HG03060 (cell line): ENCODE results near the gene MRPL48.
"Not testable (repeated sequence)": the region's sequence is repeated elsewhere in the genome, so short reads cannot be mapped to it uniquely, and the experiment has no call there.

Experiments used
- ATAC-seq: cut with Tn5 transposase; IDR thresholded peaks from one replicate; pipeline ENCODE4 v1.9.1; 2021; ENCODE audit warnings: low read depth, moderate number of reproducible peaks; ENCODE audit not compliant: unreplicated experiment

The MRPL48 gene

DNA sequence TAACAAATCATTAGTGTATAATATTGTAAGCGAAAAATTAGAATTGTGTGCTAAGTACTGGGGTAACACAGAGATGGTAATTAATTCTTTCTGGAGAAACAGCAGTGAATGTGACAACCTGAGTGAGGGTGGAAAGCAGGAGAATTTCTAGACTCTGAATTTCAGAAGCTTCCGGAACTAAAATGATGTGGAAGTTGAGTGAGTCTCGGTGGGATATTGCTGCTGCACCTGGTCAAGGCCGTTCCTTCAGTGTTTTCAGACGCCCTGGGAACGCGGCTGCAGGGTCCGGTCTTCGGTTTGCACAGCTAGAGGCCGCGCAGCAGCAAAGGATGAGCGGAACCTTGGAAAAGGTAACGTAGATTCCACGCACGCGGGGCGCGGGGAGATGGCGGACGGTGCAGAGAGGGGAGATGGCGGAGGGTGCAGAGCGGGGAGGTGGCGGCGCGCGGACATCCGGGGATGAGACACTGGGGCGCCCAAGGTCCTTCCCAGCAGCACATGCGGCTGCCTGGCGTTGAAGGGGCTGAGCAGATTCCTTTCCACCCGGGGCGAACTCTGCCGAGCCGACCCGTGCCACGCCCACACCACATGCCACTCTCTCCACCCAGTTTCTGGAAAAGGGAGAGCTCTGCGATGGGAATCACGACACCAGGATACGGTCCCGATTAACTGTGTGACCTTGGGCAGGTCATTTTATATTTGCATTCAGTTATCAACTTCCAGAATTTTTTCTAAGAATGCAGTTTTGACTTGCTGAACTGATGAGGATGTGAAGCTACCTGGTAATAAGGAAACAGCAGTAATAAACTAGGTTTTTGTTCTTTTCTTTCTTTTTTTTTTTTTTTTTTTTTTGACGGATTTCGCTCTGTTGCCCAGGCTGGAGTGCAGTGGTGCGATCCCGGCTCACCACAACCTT lies at the start of gene MRPL48:
TSS of gene MRPL48 (plus strand) at position 232 of the 916 bp plus-strand sequence. CDS start at position 330, 98 bp downstream.
- ATAC-seq = peak; percentile 57

DNA sequence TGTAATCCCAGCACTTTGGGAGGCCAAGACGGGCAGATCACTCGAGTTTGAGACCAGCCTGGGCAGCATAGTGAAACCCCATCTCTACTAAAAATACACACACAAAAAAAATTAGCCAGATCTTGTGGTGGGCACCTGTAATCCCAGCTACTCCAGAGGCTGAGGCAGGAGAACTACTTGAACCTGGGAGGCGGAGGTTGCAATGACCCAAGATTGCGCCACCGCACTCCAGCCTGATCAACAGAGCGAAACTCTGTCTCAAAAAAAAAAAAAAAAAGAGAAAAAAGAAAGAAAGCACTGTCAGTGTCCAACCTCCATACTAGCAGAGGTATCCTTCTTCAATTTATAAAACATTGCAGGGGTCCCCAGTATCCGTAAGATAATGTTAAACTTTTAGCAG lies 44.6 kb upstream of the MRPL48 start:
- no peak for ATAC-seq

DNA sequence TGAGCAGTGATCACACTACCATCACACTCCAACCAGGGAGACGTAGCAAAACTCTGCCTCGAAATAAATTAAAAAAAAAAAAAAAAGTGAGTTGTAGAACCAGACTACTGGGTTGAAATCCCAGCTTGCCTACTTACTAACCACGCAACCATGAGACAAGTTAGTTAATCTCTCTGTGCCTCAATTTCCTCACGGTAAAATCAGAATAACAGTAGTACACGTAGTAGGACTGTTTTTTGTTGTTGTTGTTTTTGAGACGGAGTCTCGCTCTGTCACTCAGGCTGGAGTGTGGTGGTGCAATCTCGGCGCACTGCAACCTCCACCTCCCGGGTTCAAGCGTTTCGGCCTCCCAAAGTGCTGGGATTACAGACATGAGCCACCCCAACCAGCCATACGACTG lies 41.0 kb upstream of the MRPL48 start:
- no peak for ATAC-seq

DNA sequence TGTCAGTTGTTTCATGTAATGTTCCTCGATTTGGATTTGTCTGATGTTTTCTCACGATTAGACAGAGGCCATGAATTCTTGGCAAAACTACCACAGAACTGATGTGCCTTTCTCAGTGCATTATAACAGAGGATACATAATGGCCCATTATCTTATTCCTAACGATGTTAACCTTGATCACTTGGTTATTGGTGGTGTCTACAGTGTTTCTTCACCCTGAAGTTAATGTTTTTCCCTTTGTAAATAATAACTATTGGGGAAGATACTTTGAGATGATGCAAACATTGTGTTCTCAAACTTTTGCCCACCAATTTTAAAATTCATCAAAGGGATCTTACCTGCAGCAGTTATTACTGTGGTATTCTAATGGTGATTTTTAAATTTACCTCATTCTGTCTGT lies 39.9 kb upstream of the MRPL48 start:
- ATAC-seq = no peak

DNA sequence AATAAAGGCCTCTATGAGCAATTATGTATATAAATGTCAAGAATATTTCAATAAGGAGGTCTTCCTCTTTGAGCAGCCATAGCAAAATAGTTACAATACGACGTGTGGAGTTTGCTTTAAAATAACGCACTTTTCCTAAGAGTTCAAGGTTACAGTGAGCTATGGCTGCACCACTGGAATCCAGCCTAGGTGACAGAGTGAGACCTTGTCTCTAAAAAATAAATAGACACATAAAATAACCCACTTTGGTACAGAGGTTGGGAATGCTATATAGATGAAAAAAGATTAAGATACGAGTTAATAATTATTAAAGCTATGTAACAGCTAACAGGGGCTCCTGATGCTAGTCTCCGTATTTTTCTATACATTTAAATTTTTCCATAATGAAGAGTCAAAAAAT lies 39.4 kb upstream of the MRPL48 start:
- ATAC-seq = no peak

DNA sequence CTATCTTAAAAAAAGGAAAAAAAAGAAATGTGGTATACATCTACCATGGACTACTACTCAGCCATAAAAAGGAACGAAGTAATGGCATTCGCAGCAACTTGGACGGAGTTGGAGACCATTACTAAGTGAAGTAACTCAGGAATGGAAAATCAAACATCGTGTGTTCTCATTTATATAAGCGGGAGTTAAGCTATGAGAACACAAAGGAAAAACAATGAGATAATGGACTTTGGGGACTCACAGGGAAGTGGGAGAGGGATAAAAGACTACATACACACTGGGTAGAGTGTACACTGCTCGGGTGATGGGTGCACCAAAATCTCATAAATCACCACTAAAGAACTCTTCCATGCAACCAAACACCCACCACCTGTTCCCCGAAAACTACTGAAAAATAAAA lies 38.6 kb upstream of the MRPL48 start:
- no peak for ATAC-seq

DNA sequence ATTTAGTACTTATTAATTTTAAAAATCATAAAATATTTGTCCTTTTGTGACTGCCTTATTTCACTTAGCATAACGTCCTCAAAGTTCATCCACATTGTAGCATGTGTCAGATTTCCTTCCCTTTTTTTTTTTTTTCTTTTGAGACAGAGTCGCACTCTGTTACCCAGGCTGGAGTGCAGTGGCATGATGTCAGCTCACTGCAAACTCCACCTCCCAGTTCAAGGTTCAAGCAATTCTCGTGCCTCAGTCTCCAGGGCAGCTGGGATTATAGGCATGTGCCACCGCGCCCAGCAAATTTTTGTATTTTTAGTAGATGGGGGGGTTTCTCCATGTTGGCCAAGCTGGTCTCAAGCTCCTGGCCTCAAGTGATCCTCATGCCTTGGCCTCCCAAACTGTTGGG lies 37.4 kb upstream of the MRPL48 start:
- no peak for ATAC-seq

DNA sequence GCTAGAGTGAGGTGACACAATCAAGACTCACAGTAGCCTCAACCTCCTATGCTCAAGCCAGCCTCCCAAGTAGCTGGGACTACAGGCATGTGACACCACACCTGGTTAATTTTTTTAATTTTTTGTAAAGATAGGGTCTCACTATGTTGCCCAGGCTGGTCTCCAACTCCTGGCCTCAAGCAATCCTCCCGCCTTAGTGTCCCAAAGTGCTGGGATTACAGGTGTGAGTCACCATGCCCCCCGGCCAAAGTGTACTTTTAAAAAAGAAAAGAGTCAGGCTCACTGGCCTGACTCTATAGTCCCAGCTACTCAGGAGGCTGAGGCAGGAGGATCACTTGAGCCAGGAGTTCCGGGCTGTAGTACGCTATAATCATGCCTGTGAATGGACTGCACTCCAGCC lies 36.8 kb upstream of the MRPL48 start:
- not testable (repeated sequence) for ATAC-seq

DNA sequence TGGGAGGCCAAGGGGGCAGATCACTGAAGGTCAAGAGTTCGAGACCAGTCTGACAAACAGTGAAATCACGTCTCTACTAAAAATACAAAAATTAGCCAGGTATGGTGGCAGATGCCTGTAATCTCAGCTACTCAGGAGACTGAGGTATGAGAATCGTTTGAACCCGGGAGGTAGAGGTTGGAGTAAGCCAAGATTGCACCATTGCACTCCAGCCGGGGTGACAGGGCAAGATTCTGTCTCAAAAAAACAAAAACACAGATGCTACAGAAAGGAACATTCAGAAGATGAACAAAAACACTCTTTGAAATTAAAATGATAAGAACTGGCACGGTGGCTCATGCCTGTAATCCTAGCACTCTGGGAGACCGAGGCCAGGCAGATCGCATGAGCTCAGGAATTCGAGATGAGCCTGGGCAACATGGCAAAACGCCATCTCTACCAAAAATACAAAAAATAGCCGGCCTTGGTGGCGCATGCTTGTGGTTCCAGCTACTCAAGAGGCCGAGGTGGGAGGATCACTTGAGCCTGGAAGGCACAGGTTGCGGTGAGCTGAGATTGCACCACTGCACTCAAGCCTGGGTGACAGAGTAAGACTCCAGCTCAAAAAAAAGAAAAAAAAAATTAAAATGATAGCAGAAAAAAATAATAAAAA lies 35.3 kb upstream of the MRPL48 start:
- ATAC-seq = no peak

DNA sequence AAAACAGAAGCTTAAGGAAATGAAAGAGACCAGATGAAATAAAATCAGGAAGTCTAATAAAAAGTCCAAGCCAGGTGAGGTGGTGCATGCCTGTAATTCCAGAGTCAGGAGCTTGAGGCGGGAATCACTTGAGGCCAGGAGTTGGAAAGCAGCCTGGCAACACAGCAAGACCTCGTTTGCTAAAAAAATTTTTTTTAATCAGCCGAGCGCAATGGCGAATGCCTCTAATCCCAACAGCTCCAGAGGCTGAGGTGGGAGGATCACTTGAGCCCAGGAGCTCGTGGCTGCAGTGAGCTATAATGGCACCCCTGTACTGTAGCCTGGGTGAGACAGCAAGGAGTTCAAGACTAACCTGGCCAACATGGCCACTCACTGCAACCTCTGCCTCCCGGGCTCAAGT lies 34.8 kb upstream of the MRPL48 start:
- no peak for ATAC-seq

DNA sequence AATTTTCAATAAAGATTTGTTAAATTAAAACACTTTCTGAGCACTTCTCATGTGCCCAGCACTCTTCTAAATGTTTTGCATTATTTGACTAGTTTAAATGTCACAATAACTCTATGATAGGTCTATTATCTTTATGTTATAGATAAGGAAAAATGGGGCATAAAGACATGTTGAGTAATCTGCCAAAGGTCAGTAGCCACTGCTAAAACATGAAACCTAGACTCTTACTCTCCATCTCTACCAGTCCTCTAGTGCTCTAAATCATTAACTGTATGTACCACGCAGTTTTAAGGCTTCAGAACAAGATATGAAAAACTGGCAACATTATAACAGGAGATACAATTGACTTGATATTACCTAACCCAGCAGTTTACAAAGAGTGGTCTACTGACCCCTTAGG lies 33.7 kb upstream of the MRPL48 start:
- ATAC-seq = no peak

DNA sequence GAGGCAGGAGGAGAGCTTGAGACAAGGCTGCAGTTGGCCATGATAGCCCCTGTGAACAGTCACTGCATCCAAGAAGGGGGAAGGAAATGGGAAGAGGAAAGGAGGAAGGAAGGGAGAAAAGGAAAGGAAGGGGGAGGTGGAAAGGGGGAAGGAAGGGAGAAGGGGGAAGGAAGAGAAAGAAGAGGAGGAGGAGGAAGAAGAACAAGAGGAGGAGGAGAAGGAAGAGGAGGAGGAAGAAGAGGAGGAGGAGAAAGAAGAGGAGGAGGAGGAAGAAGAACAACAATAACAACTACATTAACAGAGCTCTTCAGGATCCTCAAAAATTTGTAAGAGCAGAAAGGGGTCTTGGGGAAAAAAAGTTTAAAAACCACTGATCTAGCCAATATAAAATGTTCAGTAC lies 32.0 kb upstream of the MRPL48 start:
- ATAC-seq = no peak

DNA sequence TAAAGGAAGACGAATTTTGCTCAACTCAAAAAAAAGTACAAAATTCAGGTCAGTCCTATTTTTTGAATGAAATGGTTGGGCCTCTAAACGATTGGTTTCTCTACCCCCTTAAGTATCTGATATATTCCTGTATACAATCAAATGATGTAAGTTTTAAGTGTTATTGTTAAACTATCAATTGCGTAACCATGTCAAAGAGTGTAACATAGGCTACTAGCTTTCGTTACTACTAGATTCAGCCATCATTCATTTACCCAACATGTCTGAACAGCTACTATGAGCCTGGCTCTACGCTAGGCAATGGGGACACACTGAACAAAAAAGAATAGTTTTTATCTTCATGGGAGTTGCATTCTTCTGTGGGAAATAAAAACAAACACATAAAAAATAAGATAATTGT lies 30.1 kb upstream of the MRPL48 start:
- no peak for ATAC-seq

DNA sequence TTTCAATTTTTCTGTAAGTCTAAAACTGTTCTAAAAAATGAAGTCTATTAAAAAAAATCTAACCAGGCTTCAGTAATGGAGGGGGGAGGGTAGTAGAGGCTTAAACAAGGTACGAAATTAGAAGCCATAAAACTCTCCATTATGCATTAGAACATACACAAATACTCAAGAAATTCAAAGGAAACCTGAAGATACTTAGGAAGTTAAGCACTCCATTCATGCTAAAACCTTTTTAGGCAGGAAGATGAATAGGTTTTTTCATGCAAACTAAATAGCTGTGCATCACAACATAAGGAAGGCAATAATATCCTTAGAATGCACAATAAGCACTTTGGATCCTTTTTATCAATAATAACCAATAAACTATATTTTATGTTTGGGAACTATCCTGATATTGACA lies 29.2 kb upstream of the MRPL48 start:
- ATAC-seq = no peak

DNA sequence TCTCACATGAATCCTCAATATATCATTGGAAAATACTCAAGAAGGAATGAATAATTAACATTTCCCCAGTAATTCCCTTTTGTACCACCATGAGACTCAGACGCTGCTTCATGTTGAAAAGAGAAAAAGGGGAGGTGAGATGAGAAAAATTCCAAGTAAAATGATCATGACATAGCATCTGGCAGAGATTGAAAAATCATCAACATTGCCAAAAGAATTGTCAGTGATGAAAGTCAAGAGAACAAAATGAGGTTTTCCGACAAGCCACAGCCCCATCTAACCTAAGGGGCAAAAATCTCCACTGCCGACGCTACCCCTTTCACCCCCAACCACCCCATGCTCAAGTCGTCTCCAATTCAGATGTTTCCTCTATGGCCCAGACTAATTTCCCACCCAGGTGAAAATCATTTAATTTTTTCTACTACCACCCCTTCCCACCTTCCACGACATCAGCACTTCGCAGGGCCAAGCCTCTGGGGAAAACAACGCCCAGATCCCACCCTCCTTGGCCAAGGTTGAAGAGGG lies 28.0 kb upstream of the MRPL48 start:
- no peak for ATAC-seq

DNA sequence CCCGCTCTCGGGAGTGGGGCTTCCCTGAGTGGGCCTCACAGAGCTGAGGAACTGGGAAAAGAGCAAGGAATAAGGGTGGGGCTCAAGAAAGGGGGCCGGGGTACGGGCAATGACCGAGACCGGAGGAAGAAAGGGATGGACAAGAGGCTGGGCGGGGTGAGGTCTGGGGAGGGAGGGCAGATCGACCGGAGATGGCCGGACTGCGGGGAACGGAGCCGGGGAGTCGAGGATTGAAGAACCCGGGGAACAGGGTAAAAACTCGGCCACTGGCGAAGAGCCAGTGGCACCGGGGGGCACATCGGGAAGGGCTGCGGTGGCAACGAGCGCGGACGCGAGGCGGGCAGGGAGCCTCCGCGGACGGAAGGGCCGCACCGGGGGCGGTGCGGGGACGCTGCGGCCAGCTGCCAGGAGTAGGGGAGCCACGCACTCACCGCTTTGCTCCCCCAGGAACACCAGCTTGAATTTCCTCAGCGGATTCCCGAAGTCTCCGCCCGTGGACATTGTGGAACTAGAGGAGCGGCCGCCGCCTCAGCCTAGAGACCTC lies 27.5 kb upstream of the MRPL48 start:
- no peak for ATAC-seq

DNA sequence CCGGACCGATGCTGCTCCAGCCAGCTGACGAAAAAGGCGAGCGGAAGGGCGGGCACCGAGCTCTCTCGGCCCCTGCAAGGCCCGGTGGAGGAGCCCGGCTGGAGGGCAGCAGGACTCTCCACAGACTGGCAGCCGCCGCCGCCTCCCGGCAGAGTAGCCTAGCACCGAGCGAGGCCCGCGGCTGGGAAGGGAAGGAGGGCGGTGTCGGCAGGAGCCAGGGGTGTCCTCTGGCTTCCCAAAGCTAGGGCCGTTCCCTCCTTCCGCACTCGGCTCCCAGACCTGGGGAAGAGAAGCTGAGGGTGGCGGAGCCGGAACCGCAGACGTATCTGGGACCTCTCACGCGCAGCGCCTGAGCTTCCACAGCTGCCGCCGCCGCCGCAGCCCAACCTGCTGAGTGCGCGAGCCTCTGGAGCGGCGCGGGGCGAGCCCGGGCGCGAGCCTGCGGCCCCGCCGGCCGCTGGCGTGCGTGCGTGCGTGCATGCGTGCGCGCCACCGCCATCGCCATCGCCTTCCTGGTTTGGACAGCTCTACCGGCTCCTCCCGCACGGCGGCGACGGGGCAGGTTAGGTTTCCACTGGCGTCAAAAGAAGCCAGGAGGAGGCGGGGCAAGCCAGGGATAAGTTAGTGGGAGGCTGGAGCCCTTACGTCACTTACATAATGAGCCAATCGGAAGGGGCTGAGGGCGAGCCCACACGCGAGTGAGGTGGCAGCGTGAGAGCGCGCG lies 26.8 kb upstream of the MRPL48 start, which contains the start of gene RAB6A:
TSS of gene RAB6A (minus strand) at position 396 of the 724 bp plus-strand sequence. CDS start 439 bp downstream, outside the sequence.
- ATAC-seq = peak; percentile 96

DNA sequence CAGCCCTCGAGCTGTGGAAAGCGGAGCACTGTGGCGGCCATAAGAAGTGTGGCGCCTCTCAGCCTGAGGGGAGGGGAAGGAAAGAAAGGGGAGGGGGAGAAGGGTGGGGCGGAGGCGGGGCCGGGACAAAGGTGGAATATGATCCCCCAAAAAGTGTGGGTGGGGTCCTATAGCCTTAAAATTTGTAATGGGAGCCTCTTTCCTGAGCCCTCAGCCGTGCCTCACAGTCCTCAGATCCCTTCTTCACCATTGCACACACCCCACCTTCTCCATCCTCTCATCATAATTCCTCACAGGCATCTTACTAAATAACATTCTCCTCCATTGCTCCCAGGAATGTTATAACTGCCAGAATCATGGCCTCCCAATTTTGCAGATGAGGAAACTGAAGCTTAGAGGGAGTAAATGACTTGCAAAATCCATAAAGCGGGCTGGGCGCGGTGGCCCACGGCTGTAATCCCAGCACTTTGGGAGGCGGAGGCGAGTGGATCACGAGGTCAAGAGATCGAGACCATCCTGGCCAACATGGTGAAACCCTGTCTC lies 26.2 kb upstream of the MRPL48 start:
- no peak for ATAC-seq

DNA sequence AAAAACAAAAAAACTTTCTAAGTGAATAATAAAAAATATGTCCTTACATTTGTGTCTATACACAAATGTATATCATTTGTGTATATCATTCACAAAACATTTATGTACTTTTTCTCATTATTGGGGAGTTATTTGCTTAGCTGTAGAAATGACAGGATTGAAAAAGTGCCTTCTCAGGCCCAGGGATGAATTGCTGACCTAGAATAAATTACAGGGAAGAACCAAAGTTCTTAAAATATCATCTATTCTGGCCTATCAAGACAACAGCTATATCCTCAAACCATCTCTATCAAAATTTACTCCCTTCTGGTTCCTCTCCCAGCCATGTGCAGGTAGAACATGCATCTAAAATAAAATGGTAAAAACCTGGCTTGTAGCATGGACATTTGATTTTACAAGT lies 24.9 kb upstream of the MRPL48 start:
- no peak for ATAC-seq

DNA sequence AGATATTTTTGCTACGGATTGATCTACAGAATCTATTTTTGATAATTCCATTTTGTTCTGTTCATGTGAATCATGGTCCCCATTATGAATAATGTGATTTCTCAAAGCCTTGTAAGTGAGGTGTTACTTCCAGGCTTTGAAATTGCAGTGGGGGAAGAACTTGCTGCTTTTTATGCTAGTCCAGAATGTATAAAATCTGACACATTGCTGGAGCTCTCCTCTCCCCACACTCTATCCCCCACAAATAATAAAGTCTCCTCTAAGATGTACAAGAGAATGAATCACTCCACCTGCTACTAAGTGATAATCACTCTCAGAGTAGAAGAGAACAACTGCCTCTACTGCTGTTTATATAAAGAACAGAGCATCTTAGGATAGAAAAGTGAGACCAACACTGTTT lies 20.9 kb upstream of the MRPL48 start:
- ATAC-seq = no peak
